Mesendoderm (in vitro differentiated cells): ENCODE measurements around the gene CX3CL1. TPM values are rescaled to one million over a fixed set of nuclear protein-coding genes. Genes with fewer than 3 reads are reported as not detected.

Experiments
- DNase-seq: peaks from one replicate; pipeline ENCODE4 v3.0.0; 2013
- H2AK5ac ChIP-seq: 2 replicates; pipeline ENCODE4 v1.6.1; 2013; ENCODE audit warnings: low read length, inconsistent platforms
- H2BK120ac ChIP-seq: 2 replicates; pipeline ENCODE4 v1.6.1; 2013; ENCODE audit warnings: low read depth, mild to moderate bottlenecking, low read length, moderate library complexity, mixed read lengths
- H2BK15ac ChIP-seq: replicated peaks from 2 replicates; pipeline ENCODE4 v1.6.1; 2013; ENCODE audit warnings: low read depth, mild to moderate bottlenecking, moderate library complexity
- H2BK5ac ChIP-seq: 2 replicates; pipeline ENCODE4 v1.6.1; 2013; ENCODE audit warnings: low read length, inconsistent platforms
- H3K18ac ChIP-seq: 2 replicates; pipeline ENCODE4 v1.6.1; 2013; ENCODE audit warnings: mild to moderate bottlenecking, low read length, mixed read lengths
- H3K23ac ChIP-seq: one replicate; pipeline ENCODE4 v1.6.1; 2013; ENCODE audit warnings: low read length
- H3K27ac ChIP-seq: 2 replicates; pipeline ENCODE4 v1.5.1; 2013; ENCODE audit warnings: low read depth, mild to moderate bottlenecking, inconsistent platforms, low read length, moderate library complexity
- H3K27me3 ChIP-seq: 2 replicates; pipeline ENCODE4 v1.6.1; 2013; ENCODE audit warnings: low read length, control low read depth, mild to moderate bottlenecking, inconsistent platforms; ENCODE audit not compliant: insufficient read depth, poor library complexity
- H3K36me3 ChIP-seq: 2 replicates; pipeline ENCODE4 v1.6.1; 2013; ENCODE audit warnings: low read length, inconsistent platforms; ENCODE audit not compliant: control insufficient read depth, insufficient read depth
- H3K4ac ChIP-seq: one replicate; pipeline ENCODE4 v1.6.1; 2013; ENCODE audit warnings: low read depth, mild to moderate bottlenecking, low read length, moderate library complexity
- H3K4me1 ChIP-seq: 2 replicates; pipeline ENCODE4 v1.6.1; 2013; ENCODE audit warnings: low read depth, low read length, inconsistent platforms; ENCODE audit not compliant: control insufficient read depth
- H3K4me2 ChIP-seq: 2 replicates; pipeline ENCODE4 v1.6.1; 2013; ENCODE audit warnings: low read length
- H3K4me3 ChIP-seq: 2 replicates; pipeline ENCODE4 v1.5.1; 2013; ENCODE audit warnings: mild to moderate bottlenecking, low read length
- H3K56ac ChIP-seq: one replicate; pipeline ENCODE4 v1.6.1; 2013; ENCODE audit warnings: low read length
- H3K79me1 ChIP-seq: 2 replicates; pipeline ENCODE4 v1.6.1; 2013; ENCODE audit warnings: low read length, inconsistent platforms
- H3K79me2 ChIP-seq: 2 replicates; pipeline ENCODE4 v1.6.1; 2013; ENCODE audit warnings: mild to moderate bottlenecking, low read length; ENCODE audit not compliant: control insufficient read depth, insufficient read depth
- H3K9ac ChIP-seq: 2 replicates; pipeline ENCODE4 v1.6.1; 2013; ENCODE audit warnings: low read length, inconsistent platforms
- H4K5ac ChIP-seq: one replicate; pipeline ENCODE4 v1.6.1; 2013; ENCODE audit warnings: low read length
- H4K8ac ChIP-seq: one replicate; pipeline ENCODE4 v1.6.1; 2013; ENCODE audit warnings: low read depth, mild to moderate bottlenecking, control low read depth, low read length, moderate library complexity
- WGBS: extraction: QIAGEN DNeasy Blood & Tissue Kit; methylation state at CpG from one replicate; pipeline ENCODE4 v1.1.7; 2013; ENCODE audit warnings: low lambda C conversion rate, missing lambda C conversion rate; ENCODE audit not compliant: insufficient coverage; ENCODE audit errors: extremely low coverage; 5-methylcytosine and 5-hydroxymethylcytosine counted together
- small RNA-seq: library from polyadenylated mRNA; stranded (forward); fragments of <200 nt; extraction: miRNeasy Mini kit (QIAGEN cat#:217004); gene quantifications from one replicate; pipeline ENCODE3, GENCODE V24; 2013; ENCODE audit not compliant: insufficient read depth

The CX3CL1 gene

GRCh38 chr16:57430955-57431354 lies 58.7 kb downstream of the CX3CL1 start:
- H4K8ac ChIP-seq, result no peak overlapping the region
- no peak overlapping the region for H3K9ac ChIP-seq
- peaks cover 9% of the 10 kb centered on the region for H3K36me3 ChIP-seq
- no peak overlapping the region for H3K23ac ChIP-seq
- H2BK5ac ChIP-seq, result no peak overlapping the region
- H4K5ac ChIP-seq, result no peak overlapping the region
- H2BK15ac ChIP-seq, result no peak overlapping the region
- no peaks in the 10 kb centered on the region for H3K79me1 ChIP-seq
- H3K4me1 ChIP-seq, result no peaks in the 10 kb centered on the region
- no peaks in the 10 kb centered on the region for H3K27me3 ChIP-seq
- WGBS, result no CpG with 5 or more reads among the region's 5 CpGs
- H3K4me3 ChIP-seq, result no peak overlapping the region
- no peak overlapping the region for H2AK5ac ChIP-seq
- H2BK120ac ChIP-seq, result no peak overlapping the region
- no peak overlapping the region for H3K4me2 ChIP-seq
- no peak overlapping the region for H3K4ac ChIP-seq
- H3K27ac ChIP-seq, result no peak overlapping the region
- no peak overlapping the region for H3K56ac ChIP-seq
- no peaks in the 10 kb centered on the region for H3K79me2 ChIP-seq
- H3K18ac ChIP-seq, result no peak overlapping the region
- DNase-seq, result no peak

- Histone ChIP-seq H3K4me3 (no peak overlapping the region), H3K27ac (no peak overlapping the region), H4K8ac (no peak overlapping the region), H2BK120ac (no peak overlapping the region), H3K4me1 (no peaks in the 10 kb centered on the region), H3K27me3 (no peaks in the 10 kb centered on the region), H3K4ac (no peak overlapping the region), H3K36me3 (peaks cover 9% of the 10 kb centered on the region), H4K5ac (no peak overlapping the region), H2AK5ac (no peak overlapping the region), H3K9ac (no peak overlapping the region), H2BK15ac (no peak overlapping the region), H3K4me2 (no peak overlapping the region), H3K18ac (no peak overlapping the region), H3K56ac (no peak overlapping the region), H3K23ac (no peak overlapping the region), H3K79me2 (no peaks in the 10 kb centered on the region), H2BK5ac (no peak overlapping the region), H3K79me1 (no peaks in the 10 kb centered on the region)
- WGBS, result no CpG with 5 or more reads among the region's 2 CpGs
- no peak for DNase-seq
These were observed 60.2 kb downstream of the CX3CL1 start for GRCh38 chr16:57432505-57432904.

- Histone ChIP-seq H4K5ac (no peak overlapping the region), H3K27ac (no peak overlapping the region), H3K27me3 (no peaks in the 10 kb centered on the region), H2BK120ac (no peak overlapping the region), H3K18ac (no peak overlapping the region), H2BK5ac (no peak overlapping the region), H3K4me2 (no peak overlapping the region), H2AK5ac (no peak overlapping the region), H3K79me2 (no peaks in the 10 kb centered on the region), H3K4me1 (no peaks in the 10 kb centered on the region), H3K9ac (no peak overlapping the region), H3K4me3 (no peak overlapping the region), H4K8ac (no peak overlapping the region), H2BK15ac (no peak overlapping the region), H3K23ac (no peak overlapping the region), H3K36me3 (peaks cover 9% of the 10 kb centered on the region), H3K56ac (no peak overlapping the region), H3K79me1 (no peaks in the 10 kb centered on the region), H3K4ac (no peak overlapping the region)
- WGBS, result no CpG with 5 or more reads among the region's 3 CpGs
- no peak for DNase-seq
These were observed 60.7 kb downstream of the CX3CL1 start for GRCh38 chr16:57432989-57433388.

- Histone ChIP-seq H3K4ac (no peak overlapping the region), H3K36me3 (peaks cover 9% of the 10 kb centered on the region), H4K8ac (no peak overlapping the region), H3K79me1 (no peaks in the 10 kb centered on the region), H3K56ac (no peak overlapping the region), H3K79me2 (no peaks in the 10 kb centered on the region), H4K5ac (no peak overlapping the region), H3K27me3 (no peaks in the 10 kb centered on the region), H2BK120ac (no peak overlapping the region), H3K4me2 (no peak overlapping the region), H3K9ac (no peak overlapping the region), H3K23ac (no peak overlapping the region), H2AK5ac (no peak overlapping the region), H3K4me3 (no peak overlapping the region), H2BK5ac (no peak overlapping the region), H2BK15ac (no peak overlapping the region), H3K18ac (no peak overlapping the region), H3K4me1 (no peaks in the 10 kb centered on the region), H3K27ac (no peak overlapping the region)
- no CpG with 5 or more reads among the region's 2 CpGs for WGBS
- DNase-seq, result no peak
These were observed 61.7 kb downstream of the CX3CL1 start for GRCh38 chr16:57434003-57434402.

Small RNAs within 50 kb of the gene (small RNA-seq; reads per million reads assigned to genes)
- not detected for gene AC108081.1
